Stimulated activated CD4-positive, alpha-beta T cell treated with anti-CD3 and anti-CD28 coated beads, TNF-alpha, amount 100 ng/mL, for 48 hours (primary cell): ENCODE data around the gene COX10.
"Not testable (repeated sequence)": the region's sequence is repeated elsewhere in the genome, so short reads cannot be mapped to it uniquely, and the experiment has no call there.

ENCODE experiments used
- DNase-seq, 3 donors: peaks; one replicate each; pipeline ENCODE4 v3.0.0-alpha.2; 2020; ENCODE audit warnings: low read depth in 3 of 3

The COX10 gene

DNA sequence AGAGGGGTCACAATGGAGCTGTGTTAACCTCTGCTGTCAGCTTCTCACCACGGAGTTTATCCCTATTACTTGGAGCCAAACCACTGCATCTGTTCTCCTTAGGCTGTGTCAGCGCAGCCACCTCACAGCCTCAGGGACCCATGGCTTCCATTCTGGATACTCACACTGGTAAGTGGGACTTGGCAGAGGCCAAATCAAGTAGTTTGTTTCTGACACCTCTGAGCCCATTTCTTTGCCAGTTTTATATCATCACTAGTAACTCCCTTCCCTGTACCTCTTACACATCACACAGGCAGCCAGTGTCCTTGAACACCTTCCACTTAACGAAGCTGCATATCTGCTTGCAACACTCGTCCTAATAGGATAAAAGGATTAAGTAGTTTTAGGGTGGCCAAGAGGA, 108.5 kb downstream of the COX10 start:
- not testable (repeated sequence) for DNase-seq

DNA sequence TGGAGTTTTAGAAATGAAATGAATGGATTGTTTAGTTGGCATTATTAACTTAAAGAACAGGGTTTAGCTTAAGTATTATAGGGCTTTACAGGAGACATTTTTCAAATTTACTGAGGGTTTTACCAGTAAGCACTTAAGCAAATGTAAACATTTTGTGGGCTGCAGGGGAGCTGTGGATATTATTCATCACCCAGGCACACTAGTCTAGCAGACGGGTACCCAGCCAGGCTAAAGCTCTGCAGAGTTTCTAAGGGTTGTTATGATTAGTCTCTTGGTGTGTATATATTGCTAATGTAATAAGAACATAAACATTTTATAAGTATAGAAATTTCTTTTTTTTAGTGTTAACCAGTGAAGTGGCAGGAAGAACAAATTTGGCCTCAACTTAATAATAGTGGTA, 110.6 kb downstream of the COX10 start:
- DNase-seq, result not testable (repeated sequence)

DNA sequence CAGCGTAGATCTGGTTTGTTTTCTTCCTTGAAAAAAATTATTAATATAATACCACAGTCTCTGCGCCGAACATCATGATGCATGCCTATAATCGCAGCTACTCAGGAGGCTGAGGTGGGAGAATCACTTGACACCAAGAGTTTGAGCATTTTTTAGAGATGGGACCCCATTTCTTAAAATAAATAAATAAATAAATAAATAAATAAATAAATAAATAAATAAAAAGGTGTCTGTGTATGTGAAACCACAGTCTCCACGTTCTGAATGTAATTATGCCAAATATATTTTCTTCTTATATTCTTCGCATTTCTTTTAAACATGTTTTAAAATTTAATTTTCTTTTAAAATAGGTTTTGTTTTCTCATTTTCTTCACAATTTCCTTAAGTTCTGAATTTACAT, 112.8 kb downstream of the COX10 start:
- DNase-seq, result not testable (repeated sequence)

DNA sequence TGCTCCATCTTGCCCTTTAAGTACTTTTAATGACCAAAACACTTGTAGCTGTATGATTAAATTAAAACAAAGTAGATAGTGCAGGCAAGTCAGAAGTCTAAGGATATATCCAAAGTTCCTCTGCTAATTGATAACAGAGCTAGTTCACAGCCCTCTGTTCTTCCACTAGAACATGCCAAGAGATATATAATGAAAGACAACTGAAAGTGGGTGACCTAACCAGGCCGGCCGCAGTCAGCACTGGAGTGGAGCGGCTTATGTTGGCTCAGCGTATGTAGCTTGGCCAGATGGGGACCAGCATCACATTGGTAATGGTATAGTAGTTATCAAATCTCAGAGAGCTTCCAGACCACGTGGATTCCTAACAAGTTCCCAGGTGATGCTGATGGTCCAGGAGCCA, 115.2 kb downstream of the COX10 start:
- not testable (repeated sequence) for DNase-seq

DNA sequence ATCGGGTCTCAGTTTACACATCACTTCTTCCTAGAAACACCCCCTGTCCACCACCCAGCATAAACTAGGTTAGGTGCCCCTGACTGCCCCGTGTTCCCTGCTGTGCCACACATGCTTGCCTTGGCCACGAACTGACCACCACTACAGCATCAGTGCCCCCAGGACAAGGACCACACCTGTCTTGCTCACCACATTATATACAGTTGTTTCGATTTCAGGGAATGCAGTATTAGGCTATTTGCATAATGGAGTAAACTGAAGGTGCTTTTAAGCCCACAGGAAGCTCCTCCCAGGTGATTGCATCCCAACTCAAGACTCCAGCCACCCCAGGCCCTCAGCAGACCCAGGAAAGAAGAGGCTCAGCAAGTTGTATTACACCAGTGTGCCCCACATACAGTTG, 117.1 kb downstream of the COX10 start:
- not testable (repeated sequence) for DNase-seq

DNA sequence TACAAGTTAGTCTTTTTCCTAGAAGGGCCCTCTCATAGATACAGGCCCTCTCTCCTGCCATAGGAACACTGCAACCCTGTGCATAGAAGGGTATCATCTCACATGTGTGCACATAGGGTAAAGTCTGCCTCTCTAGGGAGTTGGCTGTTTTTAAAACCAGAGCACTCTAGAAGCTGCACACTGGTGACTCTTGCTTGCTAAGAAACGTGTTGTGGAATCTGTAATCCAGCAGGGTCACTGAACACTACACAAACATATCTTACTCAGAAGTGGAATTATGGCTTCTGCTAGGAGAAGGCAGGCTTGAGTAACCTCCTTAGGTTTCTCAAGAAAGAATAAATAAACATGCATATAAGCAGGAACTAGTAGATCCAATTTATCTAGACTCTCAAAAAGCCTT, 121.5 kb downstream of the COX10 start:
- DNase-seq, result not testable (repeated sequence)

DNA sequence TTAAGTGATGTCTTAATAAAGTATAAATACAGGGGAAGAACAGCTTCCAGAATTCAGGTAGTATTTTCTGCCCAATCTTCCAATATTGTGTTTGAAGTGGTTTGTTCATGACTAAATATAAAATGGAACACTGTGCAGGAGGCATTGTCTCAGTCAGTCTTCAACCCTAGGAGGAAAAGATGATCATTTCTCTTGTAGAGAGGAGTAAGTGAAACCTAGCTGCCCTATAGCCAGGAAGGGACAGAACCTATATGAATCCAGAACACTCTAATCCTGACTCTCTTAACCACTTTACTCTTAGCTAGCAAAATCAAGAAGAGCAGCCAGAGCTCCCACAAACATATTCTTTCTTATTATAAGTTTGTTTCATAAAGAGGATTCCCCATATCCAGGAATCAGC, 122.2 kb downstream of the COX10 start:
- DNase-seq, result not testable (repeated sequence)

DNA sequence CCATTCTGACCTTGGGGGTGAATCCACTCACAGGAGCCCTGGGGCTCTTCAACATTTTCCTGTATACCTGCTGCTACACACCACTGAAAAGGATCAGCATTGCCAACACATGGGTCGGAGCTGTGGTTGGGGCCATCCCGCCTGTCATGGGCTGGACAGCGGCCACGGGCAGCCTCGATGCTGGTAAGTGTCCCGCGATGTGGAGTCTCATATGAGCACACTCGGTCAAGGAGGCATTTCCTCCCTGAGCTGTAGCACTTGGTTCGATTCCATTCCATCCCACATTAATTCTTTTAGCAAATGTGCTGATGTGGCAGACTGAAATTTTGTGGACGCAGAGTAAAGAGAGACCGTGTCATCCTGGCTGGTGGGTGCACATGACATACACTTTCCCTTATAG, 122.7 kb downstream of the COX10 start:
- not testable (repeated sequence) for DNase-seq

DNA sequence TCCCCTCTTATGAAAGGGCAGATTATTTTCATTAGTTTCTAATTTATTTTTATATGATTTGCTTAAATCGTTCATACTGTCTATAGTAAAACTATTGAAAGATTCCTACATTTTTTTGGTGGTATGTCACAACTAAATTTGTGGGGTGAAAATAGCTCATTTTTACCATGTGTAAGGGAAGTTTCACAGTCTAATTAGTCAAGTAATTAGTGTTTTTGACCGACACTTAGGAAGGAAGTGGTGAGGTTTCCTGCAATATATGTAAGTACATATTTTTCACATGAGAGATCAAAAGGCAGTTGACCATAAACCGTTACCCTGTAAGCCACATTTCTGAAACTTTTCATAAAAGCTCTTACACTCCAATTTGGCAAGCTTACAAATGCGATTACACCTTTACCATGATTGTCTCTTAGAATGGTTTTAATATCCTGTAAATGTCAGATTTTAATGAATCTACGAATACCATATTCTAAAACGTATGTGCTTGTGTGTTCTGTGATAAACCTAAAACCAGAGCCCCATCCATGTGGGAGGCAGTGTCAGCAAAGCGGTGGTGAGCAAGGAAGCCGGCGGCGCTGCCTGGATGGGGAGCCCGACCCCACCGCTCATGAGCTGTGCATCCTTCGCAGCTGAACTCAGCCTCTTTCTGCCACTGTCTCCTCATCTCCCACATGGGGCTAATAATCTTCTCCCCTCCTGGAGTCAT, 123.5 kb downstream of the COX10 start:
- DNase-seq, result not testable (repeated sequence)

DNA sequence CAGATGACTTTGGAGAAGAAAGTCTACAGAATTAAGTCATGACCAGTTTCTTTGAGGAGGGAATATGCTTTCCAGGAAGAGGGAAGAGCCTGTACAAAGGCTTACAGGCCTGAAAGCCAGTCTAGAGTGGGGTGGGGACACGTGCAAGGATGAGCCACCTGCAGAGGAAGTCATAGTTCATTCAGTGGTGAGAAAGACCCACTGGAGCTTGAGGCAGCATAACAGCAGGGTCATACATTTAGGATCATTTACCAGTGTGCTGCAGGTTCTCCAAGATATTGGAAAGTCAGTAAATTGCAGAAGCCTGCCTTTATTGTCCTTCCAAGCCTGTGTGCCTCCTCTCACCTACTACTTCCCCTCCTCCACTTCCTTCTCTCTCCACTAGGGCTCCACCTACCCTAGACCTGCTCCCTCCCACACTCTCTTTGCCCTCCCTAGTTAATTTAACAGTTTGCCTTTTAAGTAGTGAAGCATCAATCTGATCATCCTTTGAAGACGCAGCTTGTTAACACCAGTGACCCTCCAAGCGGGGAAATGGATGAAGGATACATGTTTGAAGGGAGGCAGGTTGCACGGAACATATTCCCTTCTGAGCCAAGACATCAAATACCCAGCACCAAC, 127.2 kb downstream of the COX10 start:
- no peak for DNase-seq

DNA sequence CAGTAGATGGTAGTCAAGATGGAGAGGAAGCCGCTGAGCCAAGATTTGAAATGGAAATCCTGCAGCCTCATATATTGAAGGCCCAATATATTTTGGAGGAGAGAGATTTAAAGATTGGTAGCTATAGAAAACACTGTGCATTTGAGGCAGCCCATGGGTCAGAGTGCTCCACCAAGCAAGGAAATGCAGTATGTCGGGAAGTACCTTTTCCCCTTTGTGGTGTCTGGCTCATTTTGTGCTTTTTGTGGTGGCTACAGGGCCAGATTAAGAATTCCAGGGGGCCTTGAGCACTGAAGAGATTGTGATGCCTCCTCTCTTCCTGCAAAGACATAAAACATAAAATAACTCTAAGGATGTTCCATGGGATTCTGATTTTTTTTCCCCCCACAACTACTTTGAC, 127.8 kb downstream of the COX10 start:
- DNase-seq, result no peak

DNA sequence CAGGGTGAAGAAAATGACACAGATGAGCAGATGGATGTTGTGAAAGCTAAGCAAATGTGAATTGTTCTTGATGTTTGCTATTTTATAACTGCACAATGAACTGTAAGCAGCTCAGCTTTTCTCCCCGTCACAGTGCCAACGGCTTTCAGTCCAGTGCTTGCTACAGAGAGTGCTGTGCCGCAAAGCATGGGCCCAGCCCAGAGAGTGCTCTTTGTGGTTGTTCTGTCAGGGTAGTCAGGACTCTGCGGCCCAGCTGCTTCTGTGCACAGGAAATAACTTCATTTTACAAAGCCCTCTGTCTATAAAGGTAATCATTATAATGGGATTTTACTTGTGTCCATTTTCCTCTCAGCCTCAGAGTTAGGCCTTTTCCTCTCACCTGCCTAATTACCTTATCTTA, 128.3 kb downstream of the COX10 start:
- DNase-seq, result peak in 1 of 3 donors; percentile 63

DNA sequence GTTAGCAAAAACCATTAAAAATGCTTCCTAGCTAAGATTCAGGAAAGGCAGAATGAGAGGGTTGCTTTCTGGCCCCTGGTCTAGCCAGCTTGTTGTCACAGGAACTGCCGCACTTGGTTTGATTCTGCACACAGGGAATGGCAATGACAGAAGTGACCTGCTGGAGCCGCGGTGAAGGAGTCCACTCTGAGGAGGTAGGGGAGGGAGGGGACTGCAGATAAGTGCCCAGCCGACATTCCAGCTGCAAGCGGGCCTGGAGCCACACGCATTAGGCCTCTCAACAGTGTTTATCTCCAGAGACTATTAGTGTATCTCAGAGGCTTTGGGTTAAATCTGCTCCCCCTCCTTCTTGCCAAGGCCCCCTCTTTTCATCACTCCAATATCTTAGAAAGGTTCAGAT, 128.7 kb downstream of the COX10 start:
- no peak for DNase-seq

DNA sequence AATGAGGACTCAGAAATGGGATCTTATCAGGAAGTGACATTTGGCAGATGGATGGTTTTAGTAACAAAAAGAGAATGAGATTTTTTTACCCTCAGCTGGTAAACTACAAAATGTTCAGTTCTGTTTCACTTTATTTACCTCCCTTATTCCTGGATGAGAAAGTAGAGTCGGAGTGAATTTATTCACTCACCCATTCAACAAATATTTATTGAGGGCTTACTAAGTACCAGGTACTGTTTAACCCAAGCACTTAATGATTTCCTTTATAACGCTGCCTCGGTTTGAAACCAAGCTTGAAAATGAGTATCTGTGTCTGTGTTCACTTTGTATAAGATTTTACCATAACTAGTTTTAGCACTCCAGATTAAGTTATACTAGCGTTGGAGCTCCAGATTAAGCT, 129.3 kb downstream of the COX10 start:
- DNase-seq, result no peak

DNA sequence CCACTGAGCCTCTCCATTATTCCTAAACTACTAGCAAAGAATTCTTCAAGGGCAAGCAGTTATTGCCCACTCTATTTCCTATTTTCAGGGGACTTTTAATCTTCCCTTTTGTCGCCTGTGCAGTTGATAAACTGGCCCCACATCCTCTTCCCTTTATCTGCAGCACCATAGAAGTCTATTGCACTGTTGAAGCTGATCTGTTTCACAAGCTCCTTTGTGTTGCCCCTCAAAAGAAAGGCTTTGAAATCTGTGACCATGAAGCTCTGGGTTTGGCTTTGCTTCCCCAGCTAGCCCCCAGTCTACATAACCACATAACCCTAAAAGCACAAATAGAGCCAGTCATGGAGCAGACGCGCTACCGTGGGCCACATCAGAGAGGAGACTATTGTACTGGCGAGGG, 130.3 kb downstream of the COX10 start:
- no peak for DNase-seq

DNA sequence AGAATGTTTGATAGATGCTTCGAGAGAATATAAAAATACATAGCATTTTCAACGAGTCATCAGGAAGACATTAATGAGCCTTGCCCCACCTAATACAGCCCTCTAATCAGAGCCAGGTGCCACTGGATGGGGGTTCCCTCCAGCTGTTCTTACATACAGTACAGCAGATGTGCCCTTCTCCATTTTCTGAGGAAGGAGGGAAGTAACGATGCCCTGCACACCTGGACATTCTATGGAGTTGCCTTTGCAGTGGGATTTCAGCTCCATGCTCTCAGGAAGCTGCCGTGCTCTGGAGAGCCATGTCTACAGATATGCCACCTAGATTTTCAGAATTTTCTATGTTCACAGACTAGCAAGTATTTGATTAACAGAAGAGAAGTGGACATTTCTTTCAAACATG, 131.1 kb downstream of the COX10 start:
- no peak for DNase-seq

DNA sequence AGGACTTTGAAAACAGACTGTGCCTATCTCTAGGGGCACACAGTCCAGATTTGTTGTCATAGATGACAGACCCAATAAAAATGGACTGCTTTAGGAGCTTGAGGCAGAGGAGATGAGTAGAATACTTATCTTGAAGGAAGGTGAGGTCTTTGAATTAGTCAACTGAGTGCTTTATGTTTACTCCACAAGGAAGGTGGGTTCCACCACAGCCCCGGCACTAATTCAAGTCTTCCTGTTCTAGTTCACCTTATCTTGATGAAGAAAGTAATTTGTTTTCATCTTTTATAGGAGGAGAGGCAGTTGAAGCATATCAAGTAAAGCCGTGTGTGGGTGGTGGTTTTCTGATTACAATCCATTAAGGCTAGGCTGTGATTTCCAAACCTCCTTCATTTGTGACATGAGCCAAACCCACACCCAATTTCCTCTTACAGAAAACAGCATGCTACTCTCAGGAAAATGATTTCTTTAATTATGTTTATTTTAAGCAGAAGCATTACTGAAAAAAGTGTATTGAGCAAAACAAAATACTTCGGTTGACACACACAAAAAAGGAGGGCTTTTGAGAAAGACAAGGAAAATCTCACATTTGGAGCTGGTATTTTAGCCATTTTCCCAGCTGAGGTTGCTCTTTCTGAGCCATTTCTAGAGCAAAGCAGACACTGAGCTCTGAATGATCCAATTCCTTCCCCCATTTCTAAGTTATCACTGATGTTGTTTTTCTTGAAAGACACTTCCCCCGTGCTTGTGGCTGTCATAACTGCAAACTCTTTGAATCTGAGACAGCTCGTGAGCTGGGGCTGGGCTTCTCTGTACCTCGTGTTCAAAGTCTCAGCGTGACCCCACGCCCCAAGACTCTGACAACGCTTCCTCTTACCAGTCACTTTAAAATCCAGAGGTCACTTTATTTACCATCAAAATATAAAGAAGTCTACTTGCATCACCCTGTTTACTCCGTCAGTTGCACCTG, 132.0 kb downstream of the COX10 start:
- DNase-seq, result peak in 1 of 3 donors; percentile 43

DNA sequence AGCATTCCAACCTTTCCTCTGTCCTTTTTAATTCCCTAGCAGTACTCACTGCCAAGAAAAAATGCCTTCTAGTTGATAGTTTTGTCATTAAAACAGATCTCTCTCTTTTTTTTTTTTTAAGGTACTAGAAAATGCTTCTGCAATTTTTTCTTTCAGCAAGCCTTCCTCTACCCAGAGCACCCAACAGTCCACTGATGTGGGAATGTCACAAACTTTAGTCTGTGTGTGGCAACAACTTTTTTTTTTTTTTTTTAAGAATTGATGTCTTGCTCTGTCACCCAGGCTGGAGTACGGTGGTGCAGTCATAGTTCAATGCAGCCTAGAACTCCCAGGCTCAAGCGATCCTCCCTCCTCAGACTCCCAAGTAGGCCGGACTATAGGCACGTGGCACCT, 132.7 kb downstream of the COX10 start:
- no peak for DNase-seq

DNA sequence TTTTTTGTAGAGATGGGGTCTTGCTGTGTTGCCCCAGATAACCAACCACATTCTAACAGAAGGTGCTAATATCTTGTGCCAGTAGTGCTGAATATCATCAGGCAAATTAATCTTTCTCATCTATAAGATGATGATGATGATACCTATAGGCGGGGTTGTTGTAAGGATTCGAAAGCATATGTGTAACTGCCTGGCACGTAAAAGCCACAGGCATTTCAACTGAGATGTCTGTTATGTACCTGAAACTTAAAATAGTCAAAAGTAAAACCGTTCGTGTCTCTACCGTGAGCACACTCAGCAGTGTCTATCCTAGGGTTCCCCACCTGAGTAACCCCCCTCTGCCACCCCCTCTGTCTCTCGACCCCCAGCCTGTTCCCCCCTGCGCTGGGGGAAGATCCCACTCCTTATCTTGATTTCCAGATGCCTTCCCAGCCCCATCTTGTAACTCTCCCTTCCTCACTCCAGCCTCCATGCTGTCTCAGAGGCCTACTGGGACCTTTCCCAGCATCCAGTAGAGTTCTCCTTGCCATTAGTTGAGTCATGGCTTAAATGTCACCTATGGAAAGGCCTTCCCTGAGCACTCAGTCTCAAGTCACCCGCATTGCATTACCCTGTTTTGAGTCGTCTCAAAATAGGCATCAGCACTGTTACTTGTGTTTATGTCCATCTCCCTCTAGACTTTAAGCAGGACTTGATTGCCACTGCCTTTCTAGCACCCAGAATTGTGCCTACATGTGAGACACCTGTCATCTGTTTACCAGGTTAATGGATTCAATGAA, 133.3 kb downstream of the COX10 start:
- no peak for DNase-seq

DNA sequence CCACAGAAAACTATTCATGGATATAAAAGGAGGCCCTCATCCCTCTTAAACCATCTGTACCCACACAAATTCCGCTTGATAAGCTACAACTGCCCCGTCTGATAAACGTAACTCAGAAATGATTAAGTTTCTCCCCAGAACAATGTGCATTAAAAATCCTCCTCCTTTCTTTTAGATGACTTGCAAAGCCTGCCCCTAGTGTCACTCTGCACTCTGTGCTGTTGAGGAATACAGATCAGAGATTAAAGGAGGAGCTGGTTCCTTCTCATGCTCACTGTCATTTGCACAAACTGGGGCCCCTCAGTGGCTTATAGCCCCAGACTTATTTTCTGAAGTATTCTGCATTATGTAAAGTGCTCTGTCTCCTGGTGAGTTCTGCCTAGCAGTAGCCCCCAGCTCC, 134.1 kb downstream of the COX10 start:
- DNase-seq, result no peak

DNA sequence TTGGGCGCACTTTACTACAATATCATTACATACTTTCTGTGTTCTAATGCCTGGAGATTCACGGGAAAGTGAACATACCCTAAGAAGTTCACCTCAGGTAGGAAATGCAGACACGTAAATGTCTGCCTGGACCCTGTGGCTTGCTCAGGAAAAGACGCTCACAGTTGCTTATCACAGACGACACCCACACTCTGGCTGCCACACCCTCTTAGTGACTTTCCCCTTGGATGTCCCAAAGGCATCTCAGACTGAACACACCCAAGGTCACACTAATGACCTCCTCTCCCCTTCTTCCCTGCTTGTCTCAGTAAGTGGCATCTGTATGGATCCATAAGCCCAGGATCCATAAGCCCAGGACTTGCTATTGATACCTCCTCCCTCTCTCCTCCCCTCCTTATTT, 134.8 kb downstream of the COX10 start:
- DNase-seq, result no peak

DNA sequence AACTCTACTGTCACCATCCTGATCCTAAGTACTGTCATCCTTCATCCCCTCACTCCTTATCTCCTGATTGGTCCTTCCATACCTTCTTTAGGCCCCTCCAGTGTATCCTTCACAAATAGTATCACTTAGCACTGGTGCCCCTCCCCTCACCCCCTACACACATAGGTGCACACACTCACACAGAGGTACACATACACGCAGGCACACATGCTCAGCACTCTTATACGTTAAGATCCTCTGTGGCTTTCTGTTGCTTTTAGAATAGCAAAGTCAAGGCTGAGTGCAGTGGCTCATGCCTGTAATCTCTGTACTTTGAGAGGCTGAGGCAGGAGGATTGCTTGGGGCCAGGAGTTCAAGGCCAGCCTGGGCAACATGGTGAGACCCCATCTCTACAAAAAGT, 135.2 kb downstream of the COX10 start:
- DNase-seq, result no peak
